Activated CD8-positive, alpha-beta memory T cell treated with anti-CD3 and anti-CD28 coated beads, Interleukin-2, amount 10 ng/mL, durations not matched to agents 7 days and 5 days (primary cell): Measurements from ENCODE around the gene ATP6V0B. TPM values are rescaled to one million over a fixed set of nuclear protein-coding genes. Genes with fewer than 3 reads are reported as not detected.

Source experiments
- ATAC-seq: fragments of 150-1000 bp; cut with Tn5 transposase; one replicate; pipeline ENCODE4 v1.10.0; 2021; ENCODE audit warnings: moderate library complexity
- CTCF ChIA-PET: fragments of 350-600 bp; sonication (Branson Sonifier 250); formaldehyde crosslinking; loops from one replicate; lab custom pipeline; 2021; ENCODE audit warnings: antibody characterized with exemption; lab: Charles Lee
- DNase-seq: peaks from one replicate; pipeline ENCODE4 v3.0.0-alpha.2; 2020
- H3K27ac Mint-ChIP-seq: one replicate; pipeline ENCODE4 v1.8.0; 2021; ENCODE audit warnings: mild to moderate bottlenecking, mixed read lengths
- H3K27me3 Mint-ChIP-seq: one replicate; pipeline ENCODE4 v1.8.0; 2021; ENCODE audit warnings: mixed read lengths
- H3K36me3 Mint-ChIP-seq: one replicate; pipeline ENCODE4 v1.8.0; 2021; ENCODE audit warnings: mild to moderate bottlenecking, mixed read lengths
- H3K4me1 Mint-ChIP-seq: one replicate; pipeline ENCODE4 v1.8.0; 2021; ENCODE audit warnings: mixed read lengths
- H3K4me3 Mint-ChIP-seq: one replicate; pipeline ENCODE4 v1.8.0; 2021; ENCODE audit warnings: mild to moderate bottlenecking, moderate library complexity, mixed read lengths
- H3K9me3 Mint-ChIP-seq: one replicate; pipeline ENCODE4 v1.8.0; 2022; ENCODE audit warnings: low read depth, mixed read lengths
- total RNA-seq, 2 experiments: library from RNA; stranded (reverse); gene quantifications; one replicate each; pipeline ENCODE4 v1.2.3, GENCODE V29; 2021

ATP6V0B gene
- total RNA-seq, 2 experiments from 2014 or later, result 108 to 139 TPM

- Mint-ChIP-seq H3K9me3 (no peaks in the 10 kb centered on the region), H3K4me1 (peaks cover 19% of the 10 kb centered on the region), H3K36me3 (no peaks in the 10 kb centered on the region), H3K27ac (no peak overlapping the region), H3K4me3 (no peak overlapping the region), H3K27me3 (no peaks in the 10 kb centered on the region)
- no peak for ATAC-seq
- DNase-seq, result no peak
- CTCF ChIA-PET, result interaction anchor here (1.9 kb wide), 1 partner anchor 35 kb away, joined by 4 read pairs; the partner anchor contains the start of gene SLC6A9
Measured at GRCh38 chr1:43995984-43996732, 21.4 kb downstream of the ATP6V0B start.

- Mint-ChIP-seq H3K4me1 (peaks cover 20% of the 10 kb centered on the region), H3K9me3 (no peaks in the 10 kb centered on the region), H3K4me3 (no peak overlapping the region), H3K27ac (no peak overlapping the region), H3K27me3 (no peaks in the 10 kb centered on the region), H3K36me3 (no peaks in the 10 kb centered on the region)
- ATAC-seq (no peak), DNase-seq (no peak)
- CTCF ChIA-PET, result no interaction called here
Measured at GRCh38 chr1:43996733-43997115, 22.0 kb downstream of the ATP6V0B start.

- Mint-ChIP-seq H3K36me3 (no peaks in the 10 kb centered on the region), H3K27ac (no peak overlapping the region), H3K27me3 (no peaks in the 10 kb centered on the region), H3K9me3 (no peaks in the 10 kb centered on the region), H3K4me3 (no peak overlapping the region), H3K4me1 (peaks cover 14% of the 10 kb centered on the region)
- DNase-seq (no peak), ATAC-seq (no peak)
- CTCF ChIA-PET, result no interaction called here
Measured at GRCh38 chr1:43997295-43997999, 22.7 kb downstream of the ATP6V0B start.

GRCh38 chr1:43998000-43998378 is 23.2 kb downstream of the ATP6V0B start:
- DNase-seq (no peak), ATAC-seq (no peak)
- H3K4me1 Mint-ChIP-seq, result peaks cover 10% of the 10 kb centered on the region
- CTCF ChIA-PET, result no interaction called here
- no peak overlapping the region for H3K27ac Mint-ChIP-seq
- H3K4me3 Mint-ChIP-seq, result no peak overlapping the region
- H3K9me3 Mint-ChIP-seq, result no peaks in the 10 kb centered on the region
- no peaks in the 10 kb centered on the region for H3K27me3 Mint-ChIP-seq
- H3K36me3 Mint-ChIP-seq, result no peaks in the 10 kb centered on the region

GRCh38 chr1:43999455-43999854 is 24.7 kb downstream of the ATP6V0B start:
- Mint-ChIP-seq H3K4me3 (no peak overlapping the region), H3K9me3 (no peaks in the 10 kb centered on the region), H3K4me1 (peaks cover 10% of the 10 kb centered on the region), H3K27me3 (no peaks in the 10 kb centered on the region), H3K36me3 (no peaks in the 10 kb centered on the region), H3K27ac (no peak overlapping the region)
- no peak for ATAC-seq
- DNase-seq, result no peak
- CTCF ChIA-PET, result interaction anchor here (2.9 to 8.9 kb wide), 2 partner anchors 36 to 48 kb away, joined by 9 to 115 read pairs; no protein-coding TSS in a partner anchor

GRCh38 chr1:44000122-44000665 is 25.4 kb downstream of the ATP6V0B start:
- CTCF ChIA-PET, result interaction anchor here (2.9 to 8.9 kb wide), 2 partner anchors 36 to 47 kb away, joined by 9 to 115 read pairs; no protein-coding TSS in a partner anchor
- no peaks in the 10 kb centered on the region for H3K27me3 Mint-ChIP-seq
- no peak overlapping the region for H3K27ac Mint-ChIP-seq
- DNase-seq (no peak), ATAC-seq (no peak)
- no peaks in the 10 kb centered on the region for H3K36me3 Mint-ChIP-seq
- H3K9me3 Mint-ChIP-seq, result no peaks in the 10 kb centered on the region
- peaks cover 7% of the 10 kb centered on the region for H3K4me1 Mint-ChIP-seq
- no peak overlapping the region for H3K4me3 Mint-ChIP-seq

- Mint-ChIP-seq H3K27me3 (no peaks in the 10 kb centered on the region), H3K4me1 (peaks cover 7% of the 10 kb centered on the region), H3K36me3 (no peaks in the 10 kb centered on the region), H3K4me3 (no peak overlapping the region), H3K9me3 (no peaks in the 10 kb centered on the region), H3K27ac (no peak overlapping the region)
- DNase-seq (no peak), ATAC-seq (no peak)
- CTCF ChIA-PET, result interaction anchor here (1.0 to 8.9 kb wide), 4 partner anchors 27 to 67 kb away, joined by 3 to 115 read pairs (median 7); partner anchors contain the start of gene ATP6V0B
Measured at GRCh38 chr1:44002165-44002564, 27.4 kb downstream of the ATP6V0B start.

- Mint-ChIP-seq H3K27me3 (no peaks in the 10 kb centered on the region), H3K4me3 (no peak overlapping the region), H3K36me3 (no peaks in the 10 kb centered on the region), H3K4me1 (peaks cover 7% of the 10 kb centered on the region), H3K27ac (no peak overlapping the region), H3K9me3 (no peaks in the 10 kb centered on the region)
- no peak for DNase-seq
- ATAC-seq, result no peak
- CTCF ChIA-PET, result interaction anchor here (1.0 to 8.9 kb wide), 4 partner anchors 28 to 68 kb away, joined by 3 to 115 read pairs (median 7); partner anchors contain the start of gene ATP6V0B
Measured at GRCh38 chr1:44002606-44003157, 27.9 kb downstream of the ATP6V0B start.

- H3K4me1 Mint-ChIP-seq, result peaks cover 4% of the 10 kb centered on the region
- no peak overlapping the region for H3K4me3 Mint-ChIP-seq
- ATAC-seq, result no peak
- CTCF ChIA-PET, result interaction anchor here (4.1 to 8.9 kb wide), 2 partner anchors 27 to 40 kb away, joined by 60 to 115 read pairs; no protein-coding TSS in a partner anchor
- no peak for DNase-seq
- H3K9me3 Mint-ChIP-seq, result no peaks in the 10 kb centered on the region
- H3K27ac Mint-ChIP-seq, result no peak overlapping the region
- H3K27me3 Mint-ChIP-seq, result no peaks in the 10 kb centered on the region
- H3K36me3 Mint-ChIP-seq, result no peaks in the 10 kb centered on the region
Measured at GRCh38 chr1:44008259-44008658, 33.5 kb downstream of the ATP6V0B start.

GRCh38 chr1:44010935-44011471 is 36.2 kb downstream of the ATP6V0B start:
- Mint-ChIP-seq H3K4me3 (no peak overlapping the region), H3K36me3 (no peaks in the 10 kb centered on the region), H3K27ac (no peak overlapping the region), H3K27me3 (no peaks in the 10 kb centered on the region), H3K4me1 (peaks cover 4% of the 10 kb centered on the region), H3K9me3 (no peaks in the 10 kb centered on the region)
- no peak for ATAC-seq
- CTCF ChIA-PET, result interaction anchor here (5.6 kb wide), 1 partner anchor 25 kb away, joined by 26 read pairs; no protein-coding TSS in a partner anchor
- DNase-seq, result no peak

GRCh38 chr1:44012404-44012803 is 37.6 kb downstream of the ATP6V0B start:
- H3K4me1 Mint-ChIP-seq, result peaks cover 4% of the 10 kb centered on the region
- H3K36me3 Mint-ChIP-seq, result no peaks in the 10 kb centered on the region
- no peaks in the 10 kb centered on the region for H3K27me3 Mint-ChIP-seq
- CTCF ChIA-PET, result interaction anchor here (5.6 kb wide), 1 partner anchor 23 kb away, joined by 26 read pairs; no protein-coding TSS in a partner anchor
- H3K4me3 Mint-ChIP-seq, result no peak overlapping the region
- DNase-seq (no peak), ATAC-seq (no peak)
- no peak overlapping the region for H3K27ac Mint-ChIP-seq
- H3K9me3 Mint-ChIP-seq, result no peaks in the 10 kb centered on the region

- Mint-ChIP-seq H3K4me3 (no peak overlapping the region), H3K27ac (no peak overlapping the region), H3K4me1 (peaks cover 4% of the 10 kb centered on the region), H3K36me3 (no peaks in the 10 kb centered on the region), H3K9me3 (no peaks in the 10 kb centered on the region), H3K27me3 (no peaks in the 10 kb centered on the region)
- no peak for ATAC-seq
- CTCF ChIA-PET, result interaction anchor here (1.8 to 5.6 kb wide), 2 partner anchors 8 to 23 kb away, joined by 10 to 26 read pairs; no protein-coding TSS in a partner anchor
- DNase-seq, result no peak
Measured at GRCh38 chr1:44012941-44013609, 38.3 kb downstream of the ATP6V0B start.
